GM21619 (cell line): ENCODE measurements around the gene LLGL1.
"Not testable (repeated sequence)": the region's sequence is repeated elsewhere in the genome, so short reads cannot be mapped to it uniquely, and the experiment has no call there.

Experiments used
- ATAC-seq: cut with Tn5 transposase; IDR thresholded peaks from one replicate; pipeline ENCODE4 v1.9.1; 2021; ENCODE audit not compliant: unreplicated experiment

Gene LLGL1

DNA sequence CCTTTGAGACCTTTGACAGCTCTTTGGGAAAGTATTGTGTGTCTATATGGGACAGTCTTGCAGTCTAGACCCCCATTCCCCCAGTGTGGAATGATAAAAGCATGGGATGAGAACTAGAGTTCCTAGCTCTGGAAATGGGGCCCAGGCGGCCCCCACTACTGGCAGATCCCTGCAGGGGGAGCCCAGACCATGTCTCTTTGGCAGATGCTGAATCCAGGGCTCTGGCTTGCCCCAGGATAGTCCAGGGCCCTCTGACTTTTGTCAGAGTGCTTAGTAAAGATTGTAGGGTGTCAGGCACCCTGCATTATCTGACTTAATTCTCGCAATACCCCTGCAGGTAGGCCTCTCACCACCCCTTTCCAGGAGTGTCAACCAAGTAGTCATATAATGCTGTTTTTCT, 33.5 kb upstream of the LLGL1 start:
- no peak for ATAC-seq

DNA sequence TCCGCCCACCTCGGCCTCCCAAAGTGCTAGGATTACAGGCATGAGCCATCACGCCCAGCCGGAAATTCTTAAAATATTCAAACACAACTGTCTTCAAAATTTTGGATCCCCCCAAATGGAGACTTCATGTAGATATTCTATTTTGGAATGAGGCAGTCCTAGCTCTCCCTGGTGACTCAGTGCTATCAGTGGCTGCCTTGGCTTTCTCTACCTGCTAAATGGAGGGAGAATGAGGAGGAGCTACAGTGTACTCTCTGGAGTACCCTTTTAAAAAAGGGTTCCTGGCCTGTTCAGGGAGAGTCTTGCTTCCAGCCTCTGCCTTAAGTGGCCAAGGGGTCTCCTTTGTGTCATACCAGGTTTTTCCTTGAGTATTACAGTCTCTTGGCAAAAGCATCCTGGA, 31.0 kb upstream of the LLGL1 start:
- ATAC-seq = no peak

DNA sequence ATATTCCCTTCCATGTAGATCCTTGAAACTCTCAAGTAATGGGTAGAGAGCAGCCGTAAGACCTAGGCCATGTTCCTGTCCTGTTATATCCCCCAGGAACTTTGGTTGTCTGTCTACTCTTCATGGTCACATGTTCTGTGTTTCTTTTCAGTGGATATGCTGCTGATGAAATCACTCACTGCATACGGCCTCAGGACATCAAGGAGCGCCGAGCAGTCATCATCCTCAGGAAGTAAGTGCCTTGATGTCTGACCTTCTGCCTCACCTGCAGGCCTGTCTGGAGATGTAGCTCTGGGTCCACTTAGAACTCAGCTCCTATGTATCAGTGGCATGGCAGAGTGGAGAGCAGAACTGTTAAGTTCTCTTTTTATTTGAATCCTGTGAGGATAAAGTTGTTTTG, 30.6 kb upstream of the LLGL1 start:
- ATAC-seq = no peak

DNA sequence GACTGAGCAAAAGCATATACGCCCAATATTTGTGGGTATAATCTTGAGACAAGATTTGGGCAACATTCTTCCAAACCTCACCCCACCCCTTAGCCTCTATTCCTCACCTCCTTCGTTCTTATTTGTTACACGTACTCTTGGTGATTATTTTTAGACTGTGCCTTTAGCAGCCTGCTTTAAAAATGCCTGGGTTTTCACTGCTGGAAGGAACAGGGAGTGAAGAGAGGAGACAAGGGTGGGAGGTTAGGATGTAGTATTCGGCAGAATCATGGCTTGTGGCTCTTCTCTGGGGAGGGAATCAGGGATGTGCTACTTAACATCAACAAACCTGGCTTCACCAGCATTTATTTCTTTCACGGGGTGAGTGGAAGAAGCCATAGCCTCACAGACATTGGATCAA, 30.2 kb upstream of the LLGL1 start:
- no peak for ATAC-seq

DNA sequence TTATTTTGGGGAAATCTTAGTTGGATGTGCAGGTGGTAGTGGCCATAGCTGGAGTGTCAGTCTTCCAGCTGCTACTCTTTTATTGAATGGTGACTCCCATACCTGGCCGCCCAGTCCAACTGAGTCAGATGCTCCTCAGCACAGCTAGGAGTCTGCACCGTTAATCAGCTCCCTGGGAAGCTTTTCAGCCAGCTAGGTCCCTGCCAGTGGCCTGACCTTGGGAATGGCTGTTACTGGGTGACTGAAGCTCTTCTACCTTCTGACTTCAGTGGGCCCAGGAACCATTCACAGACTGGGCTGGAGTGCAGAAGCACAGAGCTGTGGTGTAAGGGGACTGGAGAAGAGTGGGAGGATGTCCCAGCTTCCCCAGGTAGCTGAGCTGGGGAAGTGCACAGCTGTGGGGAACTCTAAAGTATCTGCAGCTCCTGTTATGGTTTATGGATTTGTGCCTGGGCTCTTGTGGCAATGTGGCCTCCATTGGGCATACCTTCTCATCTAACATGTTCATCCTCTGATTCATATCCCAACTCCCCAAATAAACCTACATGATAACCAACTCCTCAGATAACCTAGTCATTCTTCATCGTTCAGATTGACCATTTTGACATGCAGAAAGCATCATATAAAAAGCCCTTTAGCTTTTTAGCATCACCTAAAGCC, 27.8 kb upstream of the LLGL1 start:
- ATAC-seq = no peak

DNA sequence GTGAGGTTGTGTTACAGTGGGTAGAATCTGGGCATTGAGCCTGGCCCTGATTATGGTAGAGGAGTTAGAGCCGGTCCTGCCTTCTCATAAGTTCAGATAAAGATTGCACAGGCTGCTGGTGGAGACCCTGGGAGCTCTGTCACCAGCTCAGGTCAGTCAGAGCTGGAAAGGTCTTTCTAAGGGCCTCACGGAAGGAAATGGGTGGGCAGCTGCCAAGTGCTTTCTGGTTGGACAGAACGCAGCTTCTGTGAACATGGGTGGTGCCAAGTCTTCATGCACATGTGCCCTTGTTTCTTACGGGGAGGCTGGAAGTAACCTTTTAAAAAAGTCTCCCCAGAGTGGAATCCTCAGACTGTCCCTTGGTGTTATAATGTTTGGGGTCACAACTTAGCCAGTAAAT, 26.9 kb upstream of the LLGL1 start:
- ATAC-seq = no peak

DNA sequence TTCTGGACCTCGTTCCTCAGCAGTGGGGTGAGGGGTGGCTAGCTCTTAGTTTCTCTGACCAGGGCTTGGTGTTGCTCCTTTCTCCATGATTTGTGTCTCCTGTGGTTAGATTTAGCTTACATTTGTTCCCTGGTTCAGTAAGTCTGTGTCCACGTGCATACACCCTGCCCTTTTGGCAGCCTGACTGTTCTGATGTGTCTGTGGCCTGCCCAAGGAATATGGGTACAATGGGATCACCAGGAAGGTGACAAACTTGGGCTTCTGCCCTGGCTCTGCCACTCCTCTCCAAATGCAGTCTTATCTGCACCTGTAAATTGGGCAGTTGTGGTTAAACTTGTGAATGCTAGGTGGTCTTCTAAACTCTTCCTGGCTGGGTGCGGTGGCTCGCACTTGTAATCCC, 24.3 kb upstream of the LLGL1 start:
- no peak for ATAC-seq

DNA sequence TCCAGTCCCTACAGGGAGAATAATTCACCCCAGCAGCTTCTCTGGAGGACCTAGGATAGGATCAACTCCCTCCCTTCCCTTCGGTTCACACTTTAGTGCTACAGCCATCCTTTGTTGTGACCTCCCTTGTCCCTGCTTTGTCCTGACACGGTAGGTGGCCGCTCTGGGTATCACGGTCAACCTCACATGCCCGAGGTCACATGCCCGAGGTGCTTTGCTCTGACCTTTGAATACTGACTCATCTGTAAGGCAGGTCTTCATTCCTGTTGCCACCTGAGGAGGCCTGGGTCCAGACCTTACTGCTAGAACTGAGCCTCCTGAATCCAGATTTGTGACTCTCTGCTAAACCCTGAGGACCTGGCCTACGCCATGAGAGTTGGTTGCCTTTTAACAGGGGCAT, 22.1 kb upstream of the LLGL1 start:
- ATAC-seq = no peak

DNA sequence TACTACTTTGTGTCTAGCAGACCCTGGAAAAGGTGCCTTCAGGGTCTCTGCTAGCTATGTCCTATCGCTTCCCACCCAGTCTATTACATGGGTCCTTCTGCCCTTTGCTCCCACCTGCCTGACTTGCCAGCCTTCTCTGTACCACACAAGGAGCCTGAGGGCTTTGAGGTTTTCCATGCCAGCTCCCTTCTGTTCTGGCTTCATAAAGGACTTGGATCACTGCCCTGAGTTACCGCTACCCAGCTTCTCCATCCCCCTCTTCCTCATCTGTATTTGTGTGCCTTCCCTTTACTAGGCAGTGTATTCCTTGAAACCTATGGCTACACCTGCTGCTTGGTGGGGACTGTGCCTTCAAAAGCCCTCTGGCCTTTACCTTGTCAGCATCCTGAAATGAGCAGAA, 19.6 kb upstream of the LLGL1 start:
- no peak for ATAC-seq

DNA sequence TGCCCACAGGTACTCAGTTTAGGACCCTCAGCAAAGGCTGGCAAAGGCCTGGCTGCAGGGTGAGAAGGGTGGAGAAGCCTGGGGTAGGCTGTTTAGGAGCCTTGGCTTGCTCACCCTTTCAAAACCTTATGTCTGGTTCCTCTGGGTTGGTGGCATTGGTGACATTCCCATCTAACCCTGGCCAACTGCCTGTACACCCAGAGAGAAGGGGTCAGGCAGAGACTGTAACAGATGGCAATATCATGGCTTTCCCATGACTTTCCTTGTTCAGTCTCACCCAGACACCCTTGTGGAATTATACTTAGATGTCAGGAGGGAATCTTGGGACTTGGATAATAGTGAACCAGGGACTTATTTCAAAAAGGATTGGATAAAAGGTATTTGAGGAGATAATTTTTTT, 18.5 kb upstream of the LLGL1 start:
- ATAC-seq = no peak

DNA sequence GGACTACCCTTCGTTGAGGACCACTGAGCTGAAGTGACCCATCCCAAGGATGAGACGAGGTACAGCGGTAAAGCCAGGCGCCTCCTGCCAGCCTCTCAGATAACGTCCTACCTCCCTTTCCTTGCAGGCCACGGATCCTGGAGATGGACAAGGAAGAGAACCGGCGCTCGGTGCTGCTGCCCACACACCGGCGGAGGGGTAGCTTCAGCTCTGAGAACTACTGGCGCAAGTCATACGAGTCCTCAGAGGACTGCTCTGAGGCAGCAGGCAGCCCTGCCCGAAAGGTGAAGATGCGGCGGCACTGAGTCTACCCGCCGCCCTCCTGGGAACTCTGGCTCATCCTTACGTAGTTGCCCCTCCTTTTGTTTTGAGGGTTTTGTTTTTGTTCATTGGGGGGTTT, 17.3 kb upstream of the LLGL1 start:
- ATAC-seq = no peak

DNA sequence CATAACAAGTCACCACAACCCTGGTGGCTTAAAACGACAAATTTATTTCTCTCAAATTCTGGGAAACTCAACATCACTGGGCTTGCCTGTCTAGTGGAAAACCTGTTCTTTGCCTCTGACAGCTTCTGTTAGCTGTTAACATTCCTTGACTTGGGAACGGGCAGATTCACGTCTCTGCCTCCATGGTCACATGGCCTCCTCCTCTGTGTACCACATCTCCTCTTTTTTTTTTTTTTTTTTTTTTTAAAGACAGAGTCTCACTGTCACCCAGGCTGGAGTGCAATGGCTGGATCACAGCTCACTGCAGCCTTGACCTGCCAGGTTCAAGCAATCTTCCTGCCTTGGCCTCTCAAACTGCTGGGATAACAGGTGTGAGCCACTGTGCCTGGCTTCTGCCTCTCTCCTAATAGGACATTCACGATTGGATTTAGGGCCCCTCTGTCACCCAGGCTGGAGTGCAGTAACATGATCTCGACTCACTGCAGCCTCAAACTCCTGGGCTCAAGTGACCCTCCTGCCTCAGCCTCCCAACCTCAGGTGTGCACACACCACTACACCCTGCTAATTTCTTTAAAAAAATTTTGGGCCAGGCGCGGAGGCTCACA, 11.7 kb upstream of the LLGL1 start:
- ATAC-seq = no peak

DNA sequence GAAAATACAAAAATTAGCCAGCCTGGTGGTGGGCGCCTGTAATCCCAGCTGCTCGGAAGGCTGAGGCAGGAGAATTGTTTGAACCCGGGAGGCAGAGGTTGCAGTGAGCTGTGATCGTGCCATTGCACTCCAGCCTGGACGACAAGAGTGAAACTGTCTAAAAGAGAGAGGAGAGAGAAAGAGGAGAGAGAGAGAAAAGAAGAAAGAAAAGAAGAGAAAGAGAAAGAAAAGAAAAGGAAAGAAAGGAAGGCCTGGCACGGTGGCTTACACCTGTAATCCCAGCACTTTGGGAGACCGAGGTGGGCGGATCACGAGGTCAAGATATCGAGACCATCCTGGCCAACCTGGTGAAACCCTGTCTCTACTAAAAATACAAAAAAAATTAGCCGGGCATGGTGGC, 8.5 kb upstream of the LLGL1 start:
- ATAC-seq = not testable (repeated sequence)

DNA sequence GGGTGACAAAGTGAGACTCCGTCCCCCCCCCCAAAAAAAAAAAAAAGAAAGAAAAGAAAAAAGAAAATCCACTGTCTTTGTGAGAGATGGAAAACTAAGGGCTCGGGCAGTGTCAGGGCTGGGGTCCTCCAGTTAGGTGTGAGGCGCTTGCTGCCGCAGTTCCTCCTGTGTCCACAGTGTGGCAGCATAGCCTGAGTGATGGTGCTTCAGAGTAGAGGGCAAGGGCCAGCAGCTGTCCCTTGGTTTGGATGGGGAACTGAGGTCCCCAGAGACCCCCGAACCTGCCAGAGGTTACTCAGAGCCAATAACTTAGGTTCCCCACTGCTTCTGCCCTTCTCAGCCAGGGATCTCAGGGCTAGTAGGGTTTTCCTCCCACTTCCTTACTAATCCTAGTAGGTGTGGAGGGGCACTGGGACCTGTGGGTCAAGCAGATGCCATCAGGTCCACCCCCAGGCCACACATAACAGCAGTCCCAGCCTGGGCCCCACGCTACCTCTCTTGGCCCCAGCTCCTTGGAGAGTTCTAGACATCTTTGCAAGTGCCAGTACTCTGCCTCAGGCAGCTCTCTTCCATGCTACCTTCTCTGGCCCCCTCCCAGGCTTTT, 7.9 kb upstream of the LLGL1 start:
- no peak for ATAC-seq

DNA sequence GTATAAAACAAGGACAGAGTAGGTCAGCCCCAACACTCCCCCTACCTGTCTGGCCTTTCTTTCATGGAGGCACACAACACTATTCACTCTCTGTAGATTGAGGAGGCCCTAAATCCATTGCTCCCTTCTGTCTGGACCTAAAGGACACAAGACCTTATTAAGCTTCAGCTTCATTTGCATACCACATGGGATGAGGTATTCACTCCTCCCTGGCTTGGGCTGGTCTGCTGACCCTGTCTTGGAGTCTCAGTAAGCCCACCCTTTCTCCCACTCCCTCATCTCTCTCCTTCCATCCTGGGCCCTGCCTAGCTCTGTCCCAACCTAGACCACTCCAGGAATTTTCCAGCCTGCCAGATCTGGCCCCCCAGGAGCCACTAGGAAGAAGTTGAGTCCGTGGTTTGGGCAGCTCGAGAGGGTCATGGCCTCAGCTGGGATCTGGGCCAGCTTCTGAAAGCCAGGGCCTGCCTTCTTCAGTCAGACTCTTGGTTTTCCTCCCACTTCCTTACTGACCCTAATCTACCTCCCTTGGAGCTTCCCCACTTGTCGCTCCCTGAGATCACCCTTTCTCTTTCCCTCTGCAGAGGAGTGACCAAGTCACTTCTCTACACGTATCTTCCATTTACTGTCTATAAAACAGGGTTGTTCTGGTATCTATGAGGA, 6.5 kb upstream of the LLGL1 start:
- no peak for ATAC-seq

DNA sequence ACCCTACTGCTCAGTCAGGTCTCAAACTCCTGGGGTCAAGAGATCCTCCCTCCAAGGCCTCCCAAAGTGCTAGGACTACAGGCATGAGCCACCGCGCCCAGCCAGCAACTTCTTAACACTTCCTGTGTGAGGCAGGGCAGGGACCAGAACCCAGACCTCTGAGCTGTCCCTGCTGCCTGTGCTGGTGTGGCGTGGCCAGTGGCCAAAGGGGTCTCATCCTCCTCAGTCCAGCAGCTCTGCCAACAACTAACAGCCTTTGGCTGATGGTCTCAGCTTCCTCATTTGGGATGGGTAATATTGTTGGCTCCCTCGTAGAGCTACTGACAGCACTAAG, 1.4 kb upstream of the LLGL1 start:
- ATAC-seq = no peak

DNA sequence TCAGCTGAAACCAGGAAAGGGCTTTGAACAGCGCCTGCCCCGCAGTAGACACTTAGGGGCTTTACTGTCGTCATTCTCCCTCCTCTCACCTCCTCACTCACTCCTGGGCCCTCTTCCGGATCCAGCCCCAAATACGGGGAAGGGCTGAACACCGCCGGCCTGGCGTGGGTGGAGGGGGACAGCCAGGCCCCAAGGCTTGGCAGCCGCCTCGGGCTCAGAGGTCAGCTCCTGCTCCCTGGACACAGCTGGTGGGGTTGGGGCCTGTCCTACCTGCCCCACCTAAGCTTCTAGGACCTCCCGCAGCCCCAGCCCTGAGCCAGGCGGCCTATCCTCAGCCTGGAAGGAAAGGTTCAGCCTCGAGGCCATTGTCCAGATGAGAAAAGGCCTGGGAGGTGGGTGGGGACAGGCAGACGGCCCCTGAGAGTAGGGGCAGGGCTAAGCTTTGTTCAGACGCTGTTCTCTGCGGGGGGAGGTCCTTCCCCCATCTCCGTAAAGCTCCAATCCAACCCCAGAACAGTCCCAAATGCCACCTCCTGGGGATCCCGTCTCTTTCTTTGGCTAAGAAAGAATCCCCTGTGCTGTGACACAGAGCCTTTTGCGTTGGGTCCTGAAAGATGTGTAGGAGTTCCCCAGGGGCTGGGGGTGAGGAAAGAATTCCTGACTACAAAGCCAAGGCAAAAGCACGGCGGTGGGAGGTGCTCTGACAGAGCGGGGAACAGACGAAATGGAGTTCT, 881 bp upstream of the LLGL1 start:
- no peak for ATAC-seq

DNA sequence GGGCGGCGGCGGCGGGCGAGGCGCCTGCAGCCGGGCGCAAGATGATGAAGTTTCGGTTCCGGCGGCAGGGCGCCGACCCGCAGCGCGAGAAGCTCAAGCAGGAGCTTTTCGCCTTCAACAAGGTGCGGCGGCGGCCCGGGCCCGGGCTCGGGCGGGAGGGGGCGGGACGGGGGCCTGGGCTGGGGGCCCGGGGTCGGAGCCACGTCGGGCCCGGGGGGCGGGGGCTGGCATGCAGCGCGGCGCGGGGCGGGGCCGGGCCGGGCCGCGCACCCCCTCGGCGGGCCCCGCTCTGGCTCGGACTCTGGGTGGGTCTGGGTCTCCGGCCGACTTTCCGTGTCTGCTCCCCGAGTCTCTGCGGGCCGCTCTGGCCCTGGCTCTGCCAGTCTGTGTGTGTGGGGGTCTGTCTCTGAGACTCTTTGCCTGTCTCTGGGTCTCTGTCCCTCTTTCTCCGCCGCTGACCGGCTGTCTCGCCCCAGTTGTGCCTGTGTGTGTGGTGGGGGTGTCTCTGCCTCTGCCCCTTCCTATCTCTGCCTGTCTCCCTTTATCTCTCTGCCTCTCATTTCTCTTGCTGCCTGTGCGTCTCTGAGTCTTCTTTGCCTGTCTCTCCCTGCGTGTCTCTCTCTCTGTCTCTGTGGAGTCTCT, 328 bp downstream of the LLGL1 start:
- peak; percentile 20 for ATAC-seq

DNA sequence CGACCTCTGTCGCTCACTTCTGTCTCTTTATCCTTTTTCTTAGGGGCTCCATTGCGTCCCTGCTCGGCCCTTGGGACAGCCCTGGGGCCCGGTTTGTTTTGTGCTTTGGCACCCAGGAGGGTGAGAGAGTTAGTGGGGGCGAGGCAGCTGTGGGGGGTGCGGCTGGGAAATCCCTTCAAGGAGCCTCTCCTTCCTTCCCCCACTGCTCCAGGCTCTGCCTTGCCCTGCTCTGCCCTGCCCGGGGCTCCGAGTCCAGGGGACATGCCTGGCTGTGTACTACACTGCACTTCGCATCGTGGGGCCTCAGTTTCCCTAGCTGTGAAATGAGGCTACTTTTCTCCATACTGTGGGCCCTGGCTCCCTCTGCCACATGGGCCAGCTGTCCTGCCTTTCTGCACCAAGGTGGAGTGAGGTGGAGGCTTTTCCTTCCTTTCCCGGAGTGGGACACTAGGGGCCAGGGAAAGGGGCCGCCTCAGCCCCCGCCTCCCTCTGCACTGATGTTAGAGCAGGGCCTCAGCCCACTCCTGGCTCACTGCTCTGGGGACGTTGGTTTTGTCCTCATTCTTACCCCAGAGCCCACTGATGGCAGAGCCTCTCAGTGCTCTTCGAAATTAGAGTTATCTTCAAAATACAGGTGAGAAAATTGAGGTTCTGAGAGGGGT, 980 bp downstream of the LLGL1 start:
- no peak for ATAC-seq

DNA sequence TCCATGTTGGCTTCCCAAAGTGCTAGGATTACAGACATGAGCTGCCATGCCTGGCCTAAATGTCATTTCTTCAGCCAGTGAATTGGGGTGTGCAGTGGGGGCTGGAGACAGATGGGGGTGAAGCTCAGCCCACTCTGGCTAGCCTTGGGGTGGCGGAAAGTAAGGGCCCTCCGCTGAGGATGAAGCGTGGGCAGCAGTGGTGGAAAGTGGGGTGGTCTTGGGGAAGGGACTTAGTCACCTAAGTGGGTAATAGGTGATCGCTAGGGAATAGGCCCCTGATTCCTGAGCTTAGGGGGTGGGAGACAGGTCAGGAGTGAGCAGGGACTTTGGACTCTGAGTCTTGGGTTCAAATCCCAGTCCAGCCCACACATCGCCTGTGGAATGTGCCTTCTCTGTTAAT, 2.2 kb downstream of the LLGL1 start:
- no peak for ATAC-seq

DNA sequence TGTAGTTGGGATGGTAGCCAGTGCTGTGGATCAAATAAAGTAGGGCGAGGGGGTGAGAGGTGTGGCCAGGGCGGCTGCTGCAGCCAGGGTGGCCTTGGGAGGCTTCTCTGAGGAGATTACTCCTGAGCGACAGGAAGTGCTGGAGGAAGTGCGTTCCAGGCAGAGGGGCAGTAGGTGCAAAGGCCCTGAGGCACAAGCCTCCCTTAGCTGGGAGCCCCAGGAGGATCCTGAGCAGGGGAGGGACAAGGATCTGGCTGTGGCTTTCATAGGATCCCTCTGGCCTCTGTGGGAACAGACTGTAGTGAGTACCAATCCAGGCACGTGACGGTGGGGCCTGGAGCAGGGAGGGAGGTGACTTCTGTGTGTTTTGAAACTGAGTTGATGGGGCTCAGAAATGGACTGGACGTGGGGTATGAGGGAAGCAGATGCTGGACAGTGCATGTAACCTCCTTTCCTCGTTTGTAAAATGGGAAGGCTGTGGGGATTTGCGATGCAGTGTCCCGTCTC, 2.8 kb downstream of the LLGL1 start:
- ATAC-seq = no peak
